H9 (cell line): Measurements from ENCODE around the gene SF3A2. TPM values are rescaled to one million over a fixed set of nuclear protein-coding genes. Genes with fewer than 3 reads are reported as not detected.
A peak's percentile ranks its signal among the peaks of the same experiment; 100 is the strongest.

Experiments used
- DNase-seq: peaks from one replicate; pipeline ENCODE4 v3.0.0-alpha.2; 2017
- H2AFZ ChIP-seq: one replicate; pipeline ENCODE4 v1.6.1; 2013; ENCODE audit warnings: mild to moderate bottlenecking, low read length, control low read depth, moderate library complexity
- H2AK5ac ChIP-seq: 2 replicates; pipeline ENCODE4 v1.6.1; 2013; ENCODE audit warnings: low read length, control low read depth, mixed read lengths; ENCODE audit not compliant: insufficient read length
- H2BK120ac ChIP-seq: one replicate; pipeline ENCODE4 v1.6.1; 2013; ENCODE audit warnings: low read depth, mild to moderate bottlenecking, low read length, control low read depth, inconsistent platforms; ENCODE audit not compliant: poor library complexity, severe bottlenecking
- H2BK12ac ChIP-seq: 2 replicates; pipeline ENCODE4 v1.6.1; 2013; ENCODE audit warnings: low read length, control low read depth, mixed read lengths, low read depth; ENCODE audit not compliant: insufficient read length
- H2BK15ac ChIP-seq: 2 replicates; pipeline ENCODE4 v1.6.1; 2013; ENCODE audit warnings: low read depth, low read length, control low read depth
- H2BK20ac ChIP-seq: one replicate; pipeline ENCODE4 v1.6.1; 2013; ENCODE audit warnings: low read depth, mild to moderate bottlenecking, low read length, control low read depth, inconsistent platforms; ENCODE audit not compliant: poor library complexity, severe bottlenecking
- H2BK5ac ChIP-seq: 2 replicates; pipeline ENCODE4 v1.6.1; 2013; ENCODE audit warnings: low read length, control low read depth, mixed read lengths; ENCODE audit not compliant: insufficient read length
- H3K14ac ChIP-seq: 2 replicates; pipeline ENCODE4 v1.6.1; 2013; ENCODE audit warnings: low read length, control low read depth; ENCODE audit not compliant: insufficient read depth
- H3K18ac ChIP-seq: 2 replicates; pipeline ENCODE4 v1.6.1; 2013; ENCODE audit warnings: low read depth, mild to moderate bottlenecking, mixed read lengths, low read length, control low read depth; ENCODE audit not compliant: insufficient read length
- H3K23ac ChIP-seq: 2 replicates; pipeline ENCODE4 v1.6.1; 2013; ENCODE audit warnings: low read length, control low read depth, mixed read lengths, low read depth; ENCODE audit not compliant: insufficient read length
- H3K23me2 ChIP-seq: 2 replicates; pipeline ENCODE4 v1.6.1; 2013; ENCODE audit warnings: low read depth, mild to moderate bottlenecking, mixed read lengths, low read length, control low read depth; ENCODE audit not compliant: insufficient read length, poor library complexity, severe bottlenecking
- H3K27ac ChIP-seq: 2 replicates; pipeline ENCODE4 v1.5.1; 2013; ENCODE audit warnings: low read length, control low read depth, mixed read lengths, low read depth; ENCODE audit not compliant: insufficient read length
- H3K27me3 ChIP-seq: 2 replicates; pipeline ENCODE4 v1.6.1; 2013; ENCODE audit warnings: low read length, control low read depth, inconsistent platforms; ENCODE audit not compliant: insufficient read depth
- H3K4ac ChIP-seq: 2 replicates; pipeline ENCODE4 v1.6.1; 2013; ENCODE audit warnings: low read depth, mild to moderate bottlenecking, control low read depth, inconsistent platforms, low read length, moderate library complexity
- H3K4me1 ChIP-seq: 2 replicates; pipeline ENCODE4 v1.6.1; 2013; ENCODE audit warnings: low read length, control low read depth, inconsistent platforms; ENCODE audit not compliant: insufficient read depth
- H3K4me2 ChIP-seq: 2 replicates; pipeline ENCODE4 v1.6.1; 2013; ENCODE audit warnings: low read length, control low read depth, mixed read lengths; ENCODE audit not compliant: insufficient read length, insufficient read depth
- H3K56ac ChIP-seq: 2 replicates; pipeline ENCODE4 v1.6.1; 2013; ENCODE audit warnings: low read depth, mild to moderate bottlenecking, mixed read lengths, low read length, control low read depth; ENCODE audit not compliant: insufficient read length
- H3K79me1 ChIP-seq: 2 replicates; pipeline ENCODE4 v1.6.1; 2013; ENCODE audit warnings: low read depth, mild to moderate bottlenecking, moderate library complexity, low read length, control low read depth, inconsistent platforms; ENCODE audit not compliant: insufficient read depth, poor library complexity, severe bottlenecking
- H3K79me2 ChIP-seq: 2 replicates; pipeline ENCODE4 v1.6.1; 2013; ENCODE audit warnings: low read length, control low read depth, inconsistent platforms; ENCODE audit not compliant: insufficient read depth
- H3K9ac ChIP-seq: 2 replicates; pipeline ENCODE4 v1.6.1; 2013; ENCODE audit warnings: low read length, control low read depth, mixed read lengths; ENCODE audit not compliant: insufficient read length; ENCODE audit errors: extremely low read depth
- H3K9me3 ChIP-seq: one replicate; pipeline ENCODE4 v1.6.1; 2013; ENCODE audit warnings: low read depth, low read length, inconsistent platforms; ENCODE audit not compliant: control insufficient read depth
- H3T11ph ChIP-seq: one replicate; pipeline ENCODE4 v1.6.1; 2013; ENCODE audit warnings: mild to moderate bottlenecking, low read length, control low read depth, inconsistent platforms
- H4K20me1 ChIP-seq: one replicate; pipeline ENCODE4 v1.6.1; 2013; ENCODE audit not compliant: control insufficient read depth, insufficient read length, insufficient read depth
- H4K5ac ChIP-seq: 2 replicates; pipeline ENCODE4 v1.6.1; 2013; ENCODE audit warnings: low read depth, mild to moderate bottlenecking, mixed read lengths, low read length, control low read depth; ENCODE audit not compliant: insufficient read length
- H4K8ac ChIP-seq: replicated peaks from 2 replicates; pipeline ENCODE4 v1.6.1; 2013; ENCODE audit warnings: low read length, control low read depth, mixed read lengths, low read depth; ENCODE audit not compliant: insufficient read length
- H4K91ac ChIP-seq: 2 replicates; pipeline ENCODE4 v1.6.1; 2013; ENCODE audit warnings: low read depth, mild to moderate bottlenecking, moderate library complexity, mixed read lengths, low read length, control low read depth; ENCODE audit not compliant: insufficient read length
- H3K27ac Mint-ChIP-seq, 3 experiments: 2 replicates in 2 of 3; 3 replicates in 1 of 3; pipeline ENCODE4 v1.8.0; 2020 to 2021; ENCODE audit warnings: mixed read lengths in 3 of 3, mild to moderate bottlenecking in 1 of 3, moderate library complexity in 1 of 3
- H3K27me3 Mint-ChIP-seq: 2 replicates; pipeline ENCODE4 v1.8.0; 2021; ENCODE audit warnings: low read depth, mild to moderate bottlenecking, moderate library complexity, mixed read lengths
- H3K36me3 Mint-ChIP-seq, 3 experiments: 2 replicates in 2 of 3; 3 replicates in 1 of 3; pipeline ENCODE4 v1.8.0; 2020 to 2021; ENCODE audit warnings: low read depth in 3 of 3, mixed read lengths in 3 of 3; ENCODE audit not compliant: insufficient read depth in 1 of 3
- H3K4me1 Mint-ChIP-seq, 2 experiments: 2 replicates each; pipeline ENCODE4 v1.8.0; 2020; ENCODE audit warnings: mixed read lengths in 2 of 2
- H3K4me3 Mint-ChIP-seq, 2 experiments: 2 replicates in 1 of 2; 3 replicates in 1 of 2; pipeline ENCODE4 v1.8.0; 2020 to 2021; ENCODE audit warnings: mild to moderate bottlenecking in 2 of 2, mixed read lengths in 2 of 2, moderate library complexity in 1 of 2
- H3K9me3 Mint-ChIP-seq, 2 experiments: 2 replicates in 1 of 2; 3 replicates in 1 of 2; pipeline ENCODE4 v1.8.0; 2020; ENCODE audit warnings: mild to moderate bottlenecking in 2 of 2, mixed read lengths in 2 of 2, moderate library complexity in 1 of 2
- CTCF ChIP-seq: fragments of 200-600 bp; sonication (generic); conservative IDR thresholded peaks from 3 replicates; pipeline ENCODE4 v1.8.0; 2021; ENCODE audit warnings: antibody characterized with exemption, mild to moderate bottlenecking
- WGBS: extraction: QIAGEN DNeasy Blood & Tissue Kit; methylation state at CpG from one replicate; pipeline ENCODE4 v1.1.7; 2013; ENCODE audit warnings: missing lambda C conversion rate, low lambda C conversion rate, mixed read lengths; ENCODE audit not compliant: insufficient read length; ENCODE audit errors: extremely low coverage; 5-methylcytosine and 5-hydroxymethylcytosine counted together
- total RNA-seq: library from RNA; stranded (reverse); gene quantifications from 2 replicates; pipeline ENCODE4 v1.2.1, GENCODE V29; 2021

SF3A2 gene
- total RNA-seq, 1 experiment from 2014 or later: 166 TPM

- Histone ChIP-seq H2AK5ac (no peak overlapping the region), H4K8ac (no peak overlapping the region), H2BK12ac (no peak overlapping the region), H2BK120ac (no peak overlapping the region), H3K9me3 (no peaks in the 10 kb centered on the region), H2BK20ac (no peak overlapping the region), H4K91ac (no peak overlapping the region), H3K4ac (no peak overlapping the region), H3K4me1 (0 out of 2 replicates have a peak, but pooled peaks cover 2% of the 10 kb centered on the region), H3K14ac (peak overlapping the region; percentile 97), H2BK15ac (no peak overlapping the region), H3K79me1 (no peaks in the 10 kb centered on the region), H3K23me2 (peaks cover 4% of the 10 kb centered on the region), H3T11ph (no peak overlapping the region), H4K20me1 (peaks cover 2% of the 10 kb centered on the region), H3K4me2 (peak overlapping the region; percentile 61), H3K79me2 (peaks cover 24% of the 10 kb centered on the region; the same call in 1 of the 2 replicates), H3K9ac (peak overlapping the region; percentile 99), H4K5ac (no peak overlapping the region), H2BK5ac (no peak overlapping the region), H3K27me3 (no peaks in the 10 kb centered on the region), H3K23ac (no peak overlapping the region), H3K56ac (no peak overlapping the region), H2AFZ (no peak overlapping the region), H3K18ac (peak overlapping the region; percentile 52), H3K27ac (no peak overlapping the region)
- no CpG with 5 or more reads among the region's 88 CpGs for WGBS
- peaks cover 22 to 36% of the 10 kb centered on the region in 2 experiments for H3K4me1 Mint-ChIP-seq
- DNase-seq: no peak
- no peak for TF ChIP-seq CTCF
- H3K27me3 Mint-ChIP-seq: peaks cover 8% of the 10 kb centered on the region
- H3K36me3 Mint-ChIP-seq: peaks cover 21 to 42% (median 28%) of the 10 kb centered on the region in 3 experiments
- H3K4me3 Mint-ChIP-seq: peak overlapping the region; percentile 91 to 97
- no peaks in the 10 kb centered on the region; a peak in 3 of 5 replicates for H3K9me3 Mint-ChIP-seq
- peak overlapping the region in 1 of 3 experiments; percentile 83; a peak in 2 of 7 replicates for H3K27ac Mint-ChIP-seq
Observed at GRCh38 chr19:2270423-2271233, 34.0 kb downstream of the SF3A2 start.
